Hepatocyte (in vitro differentiated cells): ENCODE results near the gene WRNIP1. TPM values are rescaled to one million over a fixed set of nuclear protein-coding genes. Genes with fewer than 3 reads are reported as not detected.

Experiments
- DNase-seq: peaks from one replicate; pipeline ENCODE4 v3.0.0-alpha.2; 2016; ENCODE audit warnings: low spot score
- H2AFZ ChIP-seq: fragments of 200-600 bp; sonication (generic); 2 replicates; pipeline ENCODE4 v1.6.0; 2016; ENCODE audit warnings: antibody characterized with exemption, mild to moderate bottlenecking
- H3K27ac ChIP-seq: fragments of 200-600 bp; sonication (generic); 2 replicates; pipeline ENCODE4 v1.5.1; 2016; ENCODE audit warnings: mild to moderate bottlenecking
- H3K27me3 ChIP-seq: fragments of 200-600 bp; sonication (generic); 2 replicates; pipeline ENCODE4 v1.6.1; 2016
- H3K36me3 ChIP-seq: fragments of 200-600 bp; sonication (generic); replicated peaks from 2 replicates; pipeline ENCODE4 v1.5.1; 2016; ENCODE audit warnings: low read depth; ENCODE audit not compliant: insufficient read depth
- H3K4me1 ChIP-seq: fragments of 200-600 bp; sonication (generic); 2 replicates; pipeline ENCODE4 v1.5.1; 2016; ENCODE audit warnings: mild to moderate bottlenecking, moderate library complexity; ENCODE audit not compliant: insufficient read depth
- H3K4me2 ChIP-seq: fragments of 200-600 bp; sonication (generic); 2 replicates; pipeline ENCODE4 v1.6.0; 2016
- H3K4me3 ChIP-seq: fragments of 200-600 bp; sonication (generic); 2 replicates; pipeline ENCODE4 v1.5.1; 2016; ENCODE audit warnings: mild to moderate bottlenecking
- H3K79me2 ChIP-seq: fragments of 200-600 bp; sonication (generic); 2 replicates; pipeline ENCODE4 v1.6.0; 2017; ENCODE audit warnings: mild to moderate bottlenecking
- H3K9me2 ChIP-seq: fragments of 200-600 bp; sonication (generic); replicated peaks from 2 replicates; pipeline ENCODE4 v1.6.0; 2017; ENCODE audit warnings: mild to moderate bottlenecking; ENCODE audit not compliant: insufficient read depth
- H3K9me3 ChIP-seq: fragments of 200-600 bp; sonication (generic); 2 replicates; pipeline ENCODE4 v1.5.1; 2016; ENCODE audit warnings: low read depth, mild to moderate bottlenecking
- H4K20me1 ChIP-seq: fragments of 200-600 bp; sonication (generic); 2 replicates; pipeline ENCODE4 v1.6.0; 2016; ENCODE audit warnings: mild to moderate bottlenecking; ENCODE audit not compliant: insufficient read depth, poor library complexity, severe bottlenecking
- EZH2 ChIP-seq: fragments of 200-600 bp; sonication (generic); IDR thresholded peaks from 2 replicates; pipeline ENCODE4 v1.6.1; 2016; ENCODE audit warnings: antibody characterized with exemption, mild to moderate bottlenecking, borderline replicate concordance
- EZH2phosphoT487 ChIP-seq: fragments of 200-600 bp; sonication (generic); IDR thresholded peaks from one replicate; pipeline ENCODE4 v1.6.1; 2018; ENCODE audit warnings: antibody characterized with exemption, mild to moderate bottlenecking, low read depth, moderate library complexity; ENCODE audit not compliant: unreplicated experiment, severe bottlenecking
- WGBS: methylation state at CpG from one replicate; pipeline ENCODE4 v1.1.6; 2016; ENCODE audit warnings: low lambda C conversion rate; ENCODE audit errors: missing lambda C conversion rate; 5-methylcytosine and 5-hydroxymethylcytosine counted together
- polyA plus RNA-seq: library from polyadenylated mRNA; unstranded; fragments of >200 nt; fragmentation: Nextera tagmentation; extraction: Ambion mirVana; gene quantifications from 2 replicates; pipeline ENCODE4 v1.2.1, GENCODE V29; 2016
- total RNA-seq: library from RNA; depleted of rRNA; stranded (reverse); fragments of >200 nt; gene quantifications from 2 replicates; pipeline ENCODE4 v1.2.3, GENCODE V29; 2014
- TF ChIP-seq, protein P1 (sequence below): fragments of 200-600 bp; sonication (generic); IDR thresholded peaks from 2 replicates; pipeline ENCODE4 v1.5.1; 2016; ENCODE audit warnings: antibody characterized with exemption, mild to moderate bottlenecking; ENCODE audit not compliant: poor library complexity

Gene WRNIP1
- total and polyA plus RNA-seq, 2 experiments from 2014 or later, result 47.6 to 54.6 TPM

DNA sequence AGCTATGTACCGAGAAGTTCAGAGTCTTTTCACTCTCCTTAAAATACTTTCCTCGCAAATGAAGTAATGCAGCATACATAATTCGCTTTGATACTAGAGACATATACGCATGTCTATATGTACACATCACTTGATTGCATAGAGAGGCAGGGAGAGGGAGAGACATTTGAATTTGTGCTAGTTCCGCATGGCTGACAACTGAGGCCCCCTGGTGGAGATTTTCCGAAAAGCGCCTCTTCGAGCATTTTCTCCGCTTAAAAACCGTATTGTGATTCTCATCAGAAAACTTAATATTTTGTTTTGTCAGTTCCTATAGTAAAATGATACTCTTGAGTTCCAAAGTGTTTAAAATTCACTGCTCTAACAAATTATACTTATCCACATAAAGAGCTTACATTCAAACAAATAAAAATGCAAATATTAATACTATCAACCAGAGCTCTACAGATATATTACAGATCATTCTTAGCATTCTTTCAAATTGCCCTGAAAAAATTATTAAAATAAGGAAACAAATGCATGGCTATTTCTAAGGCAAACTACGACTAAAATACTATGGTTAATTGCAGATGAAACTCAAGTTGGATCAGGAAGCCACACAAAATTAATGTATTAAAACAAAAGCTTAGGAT lies 15.1 kb upstream of the WRNIP1 start:
- Histone ChIP-seq H3K4me2 (peak overlapping the region; percentile 11), H3K4me1 (no peaks in the 10 kb centered on the region), H3K9me3 (no peaks in the 10 kb centered on the region), H2AFZ (no peak overlapping the region), H3K9me2 (no peaks in the 10 kb centered on the region), H3K4me3 (no peak overlapping the region), H3K79me2 (no peaks in the 10 kb centered on the region), H3K27ac (no peak overlapping the region), H3K36me3 (no peaks in the 10 kb centered on the region), H3K27me3 (no peaks in the 10 kb centered on the region), H4K20me1 (no peaks in the 10 kb centered on the region)
- WGBS, result 22% methylated on average over 11 of the region's 11 CpGs
- no peak for TF ChIP-seq EZH2phosphoT487
- TF ChIP-seq EZH2, result no peak
- TF ChIP-seq, protein P1, sequence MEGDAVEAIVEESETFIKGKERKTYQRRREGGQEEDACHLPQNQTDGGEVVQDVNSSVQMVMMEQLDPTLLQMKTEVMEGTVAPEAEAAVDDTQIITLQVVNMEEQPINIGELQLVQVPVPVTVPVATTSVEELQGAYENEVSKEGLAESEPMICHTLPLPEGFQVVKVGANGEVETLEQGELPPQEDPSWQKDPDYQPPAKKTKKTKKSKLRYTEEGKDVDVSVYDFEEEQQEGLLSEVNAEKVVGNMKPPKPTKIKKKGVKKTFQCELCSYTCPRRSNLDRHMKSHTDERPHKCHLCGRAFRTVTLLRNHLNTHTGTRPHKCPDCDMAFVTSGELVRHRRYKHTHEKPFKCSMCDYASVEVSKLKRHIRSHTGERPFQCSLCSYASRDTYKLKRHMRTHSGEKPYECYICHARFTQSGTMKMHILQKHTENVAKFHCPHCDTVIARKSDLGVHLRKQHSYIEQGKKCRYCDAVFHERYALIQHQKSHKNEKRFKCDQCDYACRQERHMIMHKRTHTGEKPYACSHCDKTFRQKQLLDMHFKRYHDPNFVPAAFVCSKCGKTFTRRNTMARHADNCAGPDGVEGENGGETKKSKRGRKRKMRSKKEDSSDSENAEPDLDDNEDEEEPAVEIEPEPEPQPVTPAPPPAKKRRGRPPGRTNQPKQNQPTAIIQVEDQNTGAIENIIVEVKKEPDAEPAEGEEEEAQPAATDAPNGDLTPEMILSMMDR, result peak; percentile 81
- DNase-seq, result peak; percentile 73

DNA sequence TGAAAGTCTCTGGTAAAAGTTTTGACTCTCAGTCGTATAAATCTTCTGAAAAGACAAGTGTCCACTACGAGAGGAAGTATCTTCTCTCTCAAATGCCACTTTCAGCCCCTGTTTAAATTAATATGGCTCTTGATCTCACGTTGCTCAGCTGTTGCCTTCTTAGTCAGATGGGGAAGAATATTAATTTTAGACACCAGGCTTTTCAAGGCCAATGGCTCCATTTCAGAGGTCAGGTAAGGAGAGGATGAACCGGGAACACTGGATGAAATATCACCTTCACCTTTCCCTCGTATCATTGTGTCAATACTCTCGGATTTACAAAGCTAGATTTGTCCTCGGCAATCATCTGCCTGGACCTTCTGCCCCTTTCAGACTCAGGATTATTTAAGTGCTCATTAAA lies 14.4 kb upstream of the WRNIP1 start, which contains the start of gene MYLK4:
TSS of gene MYLK4 (minus strand) at position 91 of the 400 bp plus-strand sequence. CDS start 1,628 bp downstream, outside the sequence.
- Histone ChIP-seq H3K36me3 (no peaks in the 10 kb centered on the region), H4K20me1 (no peaks in the 10 kb centered on the region), H3K9me3 (no peaks in the 10 kb centered on the region), H2AFZ (no peak within 1 kb of the TSS), H3K79me2 (no peaks in the 10 kb centered on the region), H3K27me3 (no peaks in the 10 kb centered on the region), H3K4me1 (no peaks in the 10 kb centered on the region), H3K4me3 (no peak within 1 kb of the TSS), H3K4me2 (peak within 1 kb of the TSS; percentile 11), H3K9me2 (no peaks in the 10 kb centered on the region), H3K27ac (no peak within 1 kb of the TSS)
- WGBS, result 78% methylated on average over 7 of the region's 7 CpGs
- TF ChIP-seq, protein P1, result no peak
- TF ChIP-seq EZH2phosphoT487, result no peak
- no peak for TF ChIP-seq EZH2
- DNase-seq, result no peak

GRCh38 chr6:2751871-2752270 lies 13.3 kb upstream of the WRNIP1 start:
- TF ChIP-seq EZH2phosphoT487 (no peak), EZH2 (no peak)
- TF ChIP-seq, protein P1, result no peak
- no peaks in the 10 kb centered on the region for H4K20me1 ChIP-seq

More at GRCh38 chr6:2751871-2752270, 13.3 kb upstream of the WRNIP1 start:
- Histone ChIP-seq H3K9me2 (no peaks in the 10 kb centered on the region), H2AFZ (no peak overlapping the region), H3K4me3 (no peak overlapping the region), H3K79me2 (no peaks in the 10 kb centered on the region), H3K4me1 (no peaks in the 10 kb centered on the region), H3K27me3 (no peaks in the 10 kb centered on the region), H3K36me3 (no peaks in the 10 kb centered on the region), H3K4me2 (no peak overlapping the region), H3K27ac (no peak overlapping the region), H3K9me3 (no peaks in the 10 kb centered on the region)
- DNase-seq, result no peak
- WGBS, result 56% methylated on average over 3 of the region's 3 CpGs
